DND-41 (cell line): ENCODE data around the gene DNAH8.

ENCODE experiments used
- CTCF ChIP-seq: IDR thresholded peaks from 2 replicates; pipeline ENCODE4 v1.5.1; 2012; ENCODE audit warnings: borderline replicate concordance, low read length, moderate library complexity, mild to moderate bottlenecking; ENCODE audit not compliant: poor library complexity, severe bottlenecking; ENCODE audit errors: extremely low read depth
- EZH2 ChIP-seq: IDR thresholded peaks from 3 replicates; pipeline ENCODE4 v1.6.1; 2012; ENCODE audit warnings: borderline replicate concordance, low read depth, mild to moderate bottlenecking, moderate library complexity, low read length, inconsistent platforms; ENCODE audit not compliant: severe bottlenecking

DNA sequence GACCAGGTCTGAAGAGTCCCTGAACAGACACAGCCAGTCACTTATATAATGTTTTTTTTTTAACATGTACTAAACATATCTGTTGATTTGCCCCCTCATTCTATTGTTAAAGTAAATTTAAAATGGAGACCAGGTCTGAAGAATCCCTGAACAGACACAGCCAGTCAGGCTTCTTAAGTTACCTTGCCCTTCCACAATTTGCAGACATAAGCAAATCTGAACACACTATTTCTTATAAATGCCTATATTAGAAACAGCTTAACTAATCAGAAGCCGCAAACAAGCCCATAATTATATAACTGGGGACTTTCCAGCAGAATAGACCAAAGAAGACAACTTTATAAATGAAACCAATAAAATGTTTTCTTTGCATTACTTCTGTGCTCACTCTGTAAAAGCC lies 118.2 kb downstream of the DNAH8 start:
- no peak for TF ChIP-seq CTCF
- no peak for TF ChIP-seq EZH2
